Body of pancreas (tissue), 4 donors: Measurements from ENCODE around the gene SLC4A5.

Source experiments
- CTCF ChIP-seq, 7 experiments: fragments of 450-650 bp in 4 of 7; fragments of 200-600 bp in 3 of 7; sonication (generic) in 3 of 7; IDR thresholded peaks; one replicate each; pipeline ENCODE4 v1.5.1; 2016 to 2019; ENCODE audit warnings: antibody characterized with exemption in 7 of 7
- POLR2A ChIP-seq, 3 donors: fragments of 450-650 bp; IDR thresholded peaks; one replicate each; pipeline ENCODE4 v1.6.1; 2016; ENCODE audit warnings: antibody characterized with exemption in 3 of 3, mild to moderate bottlenecking in 2 of 3

GRCh38 chr2:74261204-74261864 lies 81.9 kb downstream of the SLC4A5 start:
- TF ChIP-seq POLR2A (IDR thresholded peaks at IDR 0.05), result no peak
- peak in 6 of 7 experiments; percentile 10 to 56 (median 46) for TF ChIP-seq CTCF (IDR thresholded peaks at IDR 0.05)
